Pulmonary artery endothelial cell (primary cell): Measurements from ENCODE around the gene MIS12. TPM values are rescaled to one million over a fixed set of nuclear protein-coding genes. Genes with fewer than 3 reads are reported as not detected.
A peak's percentile ranks its signal among the peaks of the same experiment; 100 is the strongest.

Experiments
- DNase-seq: peaks from one replicate; pipeline ENCODE4 v3.0.0-alpha.2; 2011; ENCODE audit warnings: low read depth, low spot score
- total RNA-seq: library from RNA; depleted of rRNA; stranded (reverse); fragments of >200 nt; gene quantifications from 2 replicates; pipeline ENCODE4 v1.2.3, GENCODE V29; 2014

Gene MIS12
- total RNA-seq, 1 donor from 2014 or later: 17.6 TPM

- no peak for DNase-seq
Measured at GRCh38 chr17:5499476-5500231, 13.3 kb downstream of the MIS12 start.

- no peak for DNase-seq
Measured at GRCh38 chr17:5500247-5500588, 13.9 kb downstream of the MIS12 start.

- peak; percentile 24 for DNase-seq
Measured at GRCh38 chr17:5500589-5501391, 14.4 kb downstream of the MIS12 start.

- no peak for DNase-seq
Measured at GRCh38 chr17:5501685-5502084, 15.3 kb downstream of the MIS12 start.

- no peak for DNase-seq
Measured at GRCh38 chr17:5502552-5502951, 16.2 kb downstream of the MIS12 start.

- no peak for DNase-seq
Measured at GRCh38 chr17:5506307-5506706, 19.9 kb downstream of the MIS12 start.

GRCh38 chr17:5508810-5509209 is 22.4 kb downstream of the MIS12 start:
- no peak for DNase-seq

- DNase-seq: no peak
Measured at GRCh38 chr17:5509482-5509881, 23.1 kb downstream of the MIS12 start.

GRCh38 chr17:5510771-5511170 is 24.4 kb downstream of the MIS12 start:
- no peak for DNase-seq

- DNase-seq: no peak
Measured at GRCh38 chr17:5511401-5512225, 25.2 kb downstream of the MIS12 start.

- no peak for DNase-seq
Measured at GRCh38 chr17:5513628-5514027, 27.3 kb downstream of the MIS12 start.

GRCh38 chr17:5514976-5515375 is 28.6 kb downstream of the MIS12 start:
- no peak for DNase-seq

- no peak for DNase-seq
Measured at GRCh38 chr17:5516060-5516792, 29.9 kb downstream of the MIS12 start.

GRCh38 chr17:5522476-5522875 is 36.1 kb downstream of the MIS12 start:
- no peak for DNase-seq

- DNase-seq: no peak
Measured at GRCh38 chr17:5523249-5523648, 36.9 kb downstream of the MIS12 start.

- peak; percentile 93 for DNase-seq
Measured at GRCh38 chr17:5526821-5527598, 40.6 kb downstream of the MIS12 start.

GRCh38 chr17:5527601-5528250 is 41.4 kb downstream of the MIS12 start:
- no peak for DNase-seq

GRCh38 chr17:5530265-5531084 is 44.1 kb downstream of the MIS12 start:
- no peak for DNase-seq

GRCh38 chr17:5531085-5531418 is 44.7 kb downstream of the MIS12 start:
- no peak for DNase-seq
